SU-DHL-6 (cell line): Measurements from ENCODE around the gene FBXW5.

Experiments used
- CTCF ChIP-seq: fragments of 200-600 bp; sonication (generic); IDR thresholded peaks from one replicate; pipeline ENCODE4 v1.5.1; 2017; ENCODE audit warnings: antibody characterized with exemption, mild to moderate bottlenecking, low read length, moderate library complexity; ENCODE audit not compliant: insufficient read depth, poor library complexity, severe bottlenecking
- EZH2phosphoT487 ChIP-seq: fragments of 200-600 bp; sonication (generic), shearing (Covaris generic); conservative IDR thresholded peaks from 2 replicates; pipeline ENCODE4 v1.6.1; 2018; ENCODE audit warnings: mild to moderate bottlenecking, antibody characterized with exemption, low read length, moderate library complexity, mixed read lengths

- TF ChIP-seq CTCF, result no peak
- TF ChIP-seq EZH2phosphoT487, result no peak
These were observed 18.8 kb upstream of the FBXW5 start for GRCh38 chr9:136963341-136963740.
